ENCODE data around the gene MYRIP.

DNA sequence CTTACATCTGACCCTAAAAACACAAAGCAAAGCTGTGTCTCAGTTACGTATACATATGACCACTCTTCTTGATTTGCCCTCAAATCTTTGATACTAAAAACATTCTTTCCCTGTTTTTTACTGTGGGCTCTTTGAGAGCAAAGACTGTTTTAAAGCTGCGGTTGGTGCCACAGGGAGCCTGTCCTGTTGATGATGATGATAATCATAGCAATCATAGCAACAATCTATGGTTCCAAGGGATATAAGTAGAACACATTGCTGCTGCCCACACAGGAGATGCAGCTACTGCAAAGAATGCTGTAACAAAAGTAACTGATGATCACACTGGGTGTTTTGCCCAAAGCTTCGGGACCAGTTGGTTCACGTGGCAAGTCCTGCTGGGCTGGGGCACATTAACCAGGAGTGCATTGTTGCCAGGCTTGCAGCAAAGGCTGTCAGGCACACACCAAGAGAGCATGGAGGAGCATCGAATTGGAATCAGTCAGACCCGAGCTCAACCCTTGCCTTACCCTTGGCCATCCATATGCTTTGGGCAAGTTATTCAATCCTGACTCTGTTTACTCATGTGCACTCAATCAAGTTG, 368.7 kb downstream of the MYRIP start:
- TF ChIP-seq SUZ12 (IDR thresholded peaks at IDR 0.05; ENCODE audit: extremely low read depth, insufficient read depth, insufficient read length) (no peak), ZNF274 (IDR thresholded peaks at IDR 0.05; ENCODE audit: low read depth, low read length) (no peak)
